ENCODE data around the gene ZBTB46. TPM values are rescaled to one million over a fixed set of nuclear protein-coding genes. Genes with fewer than 3 reads are reported as not detected.

The ZBTB46 gene
- polyA plus RNA-seq, 3 donors: 0.07 to 2.3 (median 0.37) TPM

- H3K4me1 ChIP-seq (ENCODE audit: control insufficient read depth in 1 of 2, insufficient read depth in 2 of 2, low read length in 2 of 2): peaks cover 21 to 26% of the 10 kb centered on the region in 2 donors
Measured at GRCh38 chr20:63743210-63743970, 87.7 kb downstream of the ZBTB46 start.

More at GRCh38 chr20:63743210-63743970, 87.7 kb downstream of the ZBTB46 start:
- Histone ChIP-seq H3K4me3 (replicated peaks in 1 of 3; ENCODE audit: low read depth in 2 of 3, low read length in 3 of 3) (no peak overlapping the region), H2AFZ (ENCODE audit: insufficient read depth, low read depth, low read length, poor library complexity, severe bottlenecking) (no peak overlapping the region), H3K27me3 (ENCODE audit: control insufficient read depth in 2 of 2, insufficient read depth in 2 of 2, low read length in 2 of 2) (peaks cover 0 to 3% of the 10 kb centered on the region in 2 donors), H3K9me3 (replicated peaks in 1 of 2; ENCODE audit: control insufficient read depth in 1 of 2, insufficient read depth in 1 of 2, low read length in 2 of 2) (no peaks in the 10 kb centered on the region), H3K27ac (ENCODE audit: low read depth in 1 of 2, low read length in 2 of 2) (no peak overlapping the region), H3K9ac (ENCODE audit: insufficient read depth, low read length, poor library complexity, severe bottlenecking) (no peak overlapping the region), H3K4me2 (replicated peaks; ENCODE audit: extremely low read depth, low read length, poor library complexity, severe bottlenecking) (no peak overlapping the region), H3K36me3 (replicated peaks in 1 of 2; ENCODE audit: control insufficient read depth in 1 of 2, insufficient read depth in 2 of 2, low read length in 2 of 2) (peaks cover 0 to 9% of the 10 kb centered on the region in 2 donors), H4K20me1 (ENCODE audit: insufficient read depth, low read length) (peaks cover 15% of the 10 kb centered on the region), H3K79me2 (ENCODE audit: insufficient read depth, low read length) (peaks cover 7% of the 10 kb centered on the region)
- H3K4me3 Mint-ChIP-seq: no peak overlapping the region
- peaks cover 2 to 8% of the 10 kb centered on the region in 2 donors for H3K36me3 Mint-ChIP-seq
- H3K27ac Mint-ChIP-seq: no peak overlapping the region
- peaks cover 5% of the 10 kb centered on the region for H3K4me1 Mint-ChIP-seq
- H3K9me3 Mint-ChIP-seq: no peaks in the 10 kb centered on the region
- intact Hi-C loops (cut with micrococcal nuclease): loop anchor here in 1 of 2 donors (5.0 kb wide), 2 partner anchors 86 to 119 kb away; partner anchors contain the start of genes ABHD16B and RTEL1
- DNase-seq: no peak
- H3K27me3 Mint-ChIP-seq (ENCODE audit: low read depth in 3 of 3): peaks cover 0 to 7% (median 4%) of the 10 kb centered on the region in 3 donors
- TF ChIP-seq CTCF (IDR thresholded peaks at IDR 0.05): no peak
- WGBS (ENCODE audit: insufficient coverage): 85% methylated on average over 14 of the region's 31 CpGs
